HepG2 (cell line): ENCODE data around the gene FBXL4. TPM values are rescaled to one million over a fixed set of nuclear protein-coding genes. Genes with fewer than 3 reads are reported as not detected.

Source experiments
- ATAC-seq: fragments of 200-7000 bp; cut with Tn5 transposase; 3 replicates; pipeline ENCODE4 v1.9.1; 2020; ENCODE audit warnings: mild to moderate bottlenecking, moderate library complexity
- BruUV-seq: library from RNA; stranded (reverse); fragments of 400-500 nt; replicated peaks from 2 replicates; lab custom pipeline; 2021; lab: Mats Ljungman, UMichigan
- CTCF ChIA-PET: fragments of 300-600 bp; formaldehyde crosslinking; extraction: SDS; loops from one replicate; lab custom pipeline; 2021; ENCODE audit warnings: low total read pairs, inconsistent platforms, low intra/inter-chr PET ratio; lab: Yijun Ruan, JAX
- POLR2A ChIA-PET: fragments of 350-600 bp; sonication (Branson Sonifier 250); formaldehyde crosslinking; loops from one replicate; lab custom pipeline; 2020; ENCODE audit warnings: antibody characterized with exemption, inconsistent platforms; lab: Yijun Ruan, JAX
- DNase-seq: peaks from one replicate; pipeline ENCODE4 v3.0.0-alpha.2; 2015; ENCODE audit warnings: low spot score
- FAIRE-seq: peaks from 3 replicates; lab custom pipeline; 2011; peaks lifted over from hg19 to GRCh38; lab: Jason Lieb, UNC
- H2AFZ ChIP-seq: one replicate; pipeline ENCODE4 v1.6.1; 2011; ENCODE audit warnings: low read length, inconsistent platforms
- H3K27ac ChIP-seq: fragments of 300-600 bp; 3 replicates; pipeline ENCODE4 v1.8.0; 2011; ENCODE audit warnings: mixed run types, mild to moderate bottlenecking, mixed read lengths, low read length, inconsistent platforms; ENCODE audit not compliant: insufficient read depth; ENCODE audit errors: extremely low read length
- H3K27me3 ChIP-seq, 2 experiments: fragments of 200-600 bp in 1 of 2; 2 replicates in 1 of 2; 3 replicates in 1 of 2; pipeline versions ENCODE4 v1.6.0 to v1.8.0; 2011; ENCODE audit warnings: low read length in 2 of 2, mild to moderate bottlenecking in 2 of 2, moderate library complexity in 2 of 2, inconsistent platforms in 1 of 2; ENCODE audit not compliant: insufficient read depth in 2 of 2, control insufficient read depth in 1 of 2
- H3K36me3 ChIP-seq, 2 experiments: fragments of 200-600 bp in 1 of 2; replicated peaks in 1 of 2; 2 replicates in 1 of 2; 3 replicates in 1 of 2; pipeline versions ENCODE4 v1.5.1 to v1.8.0; 2011; ENCODE audit warnings: low read length in 2 of 2, inconsistent platforms in 1 of 2; ENCODE audit not compliant: insufficient read depth in 2 of 2, control insufficient read depth in 1 of 2
- H3K4me1 ChIP-seq: 2 replicates; pipeline ENCODE4 v1.5.1; 2012; ENCODE audit warnings: low read length, inconsistent platforms; ENCODE audit not compliant: insufficient read depth
- H3K4me2 ChIP-seq: 2 replicates; pipeline ENCODE4 v1.6.0; 2011; ENCODE audit warnings: low read depth, low read length, inconsistent platforms
- H3K4me3 ChIP-seq, 3 experiments: fragments of 200-600 bp in 1 of 3; sonication (generic), shearing (Covaris generic) in 1 of 3; replicated peaks in 1 of 3; 2 replicates each; pipeline ENCODE4 v1.5.1; 2011 to 2016; ENCODE audit warnings: low read length in 3 of 3, inconsistent platforms in 2 of 3, low read depth in 2 of 3, mild to moderate bottlenecking in 2 of 3, control low read depth in 1 of 3, mixed read lengths in 1 of 3; ENCODE audit not compliant: insufficient read depth in 1 of 3
- H3K79me2 ChIP-seq: one replicate; pipeline ENCODE4 v1.6.1; 2011; ENCODE audit warnings: low read length, inconsistent platforms; ENCODE audit not compliant: insufficient read depth
- H3K9ac ChIP-seq: 2 replicates; pipeline ENCODE4 v1.6.0; 2011; ENCODE audit warnings: mild to moderate bottlenecking, low read depth, low read length, inconsistent platforms; ENCODE audit not compliant: insufficient read depth
- H3K9me3 ChIP-seq: 2 replicates; pipeline ENCODE4 v1.5.1; 2012; ENCODE audit warnings: mild to moderate bottlenecking, low read length
- H4K20me1 ChIP-seq: 2 replicates; pipeline ENCODE4 v1.6.0; 2011; ENCODE audit warnings: inconsistent platforms, mild to moderate bottlenecking, low read length, moderate library complexity; ENCODE audit not compliant: insufficient read depth
- KMT2B ChIP-seq: IDR thresholded peaks from 2 replicates; pipeline ENCODE4 v1.6.1; 2016; ENCODE audit warnings: missing genetic modification reagents, missing compliant biosample characterization
- MAFF ChIP-seq: IDR thresholded peaks from 2 replicates; pipeline ENCODE4 v1.6.1; 2011; ENCODE audit warnings: low read depth, low read length, improper control_type of control experiment
- ZBTB3 ChIP-seq: sonication (generic); formaldehyde crosslinking; IDR thresholded peaks from 2 replicates; pipeline ENCODE4 v1.4.0; 2020; ENCODE audit warnings: low read depth, mild to moderate bottlenecking, moderate library complexity, missing genetic modification reagents, borderline replicate concordance
- ZNF224 ChIP-seq: sonication (generic); formaldehyde crosslinking; IDR thresholded peaks from 2 replicates; pipeline ENCODE4 v1.5.0; 2020; ENCODE audit warnings: mild to moderate bottlenecking, missing genetic modification reagents
- ZNF331 ChIP-seq: sonication (generic); formaldehyde crosslinking; IDR thresholded peaks from 2 replicates; pipeline ENCODE4 v1.4.0; 2020; ENCODE audit warnings: missing genetic modification reagents
- ZNF333 ChIP-seq: sonication (generic); formaldehyde crosslinking; IDR thresholded peaks from 2 replicates; pipeline ENCODE4 v1.4.0; 2020; ENCODE audit warnings: mild to moderate bottlenecking, missing genetic modification reagents, borderline replicate concordance
- in situ Hi-C: cut with HindIII; loops from 2 replicates; pipeline ENCODE4 v1.10.0; 2017; ENCODE audit warnings: low pct_unique_long_range_greater_than_20kb; ENCODE audit not compliant: extremely low pct_ligation_motif_present
- intact Hi-C: fragments of 100-400 bp; cut with micrococcal nuclease; formaldehyde crosslinking; loops from one replicate; pipeline ENCODE4 v1.10.0; 2022; ENCODE audit not compliant: unreplicated experiment
- polyA plus RNA-seq, 8 experiments: library from polyadenylated mRNA; depleted of rRNA in 3 of 8; stranded (reverse) in 7 of 8; unstranded in 1 of 8; fragments of >200 nt; fragmentation: Illumina TruSeq in 4 of 8; extraction: Trizol in 4 of 8; gene quantifications; 2 replicates each; pipeline versions ENCODE4 v1.2.1 to v1.2.3, GENCODE V29; 2011 to 2016; ENCODE audit warnings: low read depth in 4 of 8, missing spikeins in 1 of 8, mixed read lengths in 1 of 8; ENCODE audit not compliant: insufficient read depth in 1 of 8
- total RNA-seq, 5 experiments: library from RNA; depleted of rRNA; stranded (reverse); fragments of >200 nt; fragmentation: Illumina TruSeq; extraction: Trizol; gene quantifications; 2 replicates each; pipeline ENCODE4 v1.2.3, GENCODE V29; 2016; ENCODE audit warnings: low read depth in 1 of 5
- TF ChIP-seq, protein P1 (sequence below): sonication (generic); formaldehyde crosslinking; IDR thresholded peaks from 2 replicates; pipeline ENCODE4 v1.9.0; 2021; ENCODE audit warnings: missing genetic modification reagents, mild to moderate bottlenecking, borderline replicate concordance
- TF ChIP-seq, protein P2 (sequence below): sonication (generic); formaldehyde crosslinking; IDR thresholded peaks from 2 replicates; pipeline ENCODE4 v1.9.0; 2021; ENCODE audit warnings: mild to moderate bottlenecking, missing genetic modification reagents

Gene FBXL4
- total and polyA plus RNA-seq, 2 of the 13 experiments (the other 11 are each of a cell fraction or from before 2014, with no cell fraction given): 13.2 to 17.6 TPM

DNA sequence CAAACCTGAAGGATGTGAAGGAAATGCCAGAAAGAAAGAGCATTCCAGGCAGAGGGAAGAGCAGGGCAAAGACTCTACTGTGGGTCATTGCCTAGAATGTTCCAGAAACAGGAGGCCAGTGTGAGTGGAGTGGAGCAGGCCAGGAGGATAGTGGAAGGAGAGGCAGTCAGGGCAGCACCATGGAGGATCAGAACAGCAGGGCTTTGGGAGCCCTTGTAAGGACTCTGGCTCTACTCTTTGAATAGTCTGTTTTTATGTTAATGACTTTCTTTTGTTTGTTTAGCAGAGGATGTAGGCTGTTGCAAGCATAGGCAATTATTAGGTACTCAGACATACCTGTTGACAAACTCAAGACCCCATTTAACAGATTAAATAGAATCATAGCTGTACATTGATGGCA, 23.6 kb upstream of the FBXL4 start:
- DNase-seq (no peak), FAIRE-seq (no peak), ATAC-seq (no peak)
- POLR2A ChIA-PET: no interaction called here
- no peaks in the 10 kb centered on the region for H3K36me3 ChIP-seq
- in situ Hi-C loops: no loop called here
- no peak overlapping the region for H2AFZ ChIP-seq
- no peak overlapping the region for H3K9ac ChIP-seq
- no peaks in the 10 kb centered on the region for H4K20me1 ChIP-seq
- no peaks in the 10 kb centered on the region for H3K27me3 ChIP-seq
- H3K9me3 ChIP-seq: no peaks in the 10 kb centered on the region
- H3K4me2 ChIP-seq: no peak overlapping the region
- intact Hi-C loops: no loop called here
- BruUV-seq: no TSS peak
- H3K4me3 ChIP-seq: no peak overlapping the region
- H3K27ac ChIP-seq: no peak overlapping the region
- TF ChIP-seq, protein P1, sequence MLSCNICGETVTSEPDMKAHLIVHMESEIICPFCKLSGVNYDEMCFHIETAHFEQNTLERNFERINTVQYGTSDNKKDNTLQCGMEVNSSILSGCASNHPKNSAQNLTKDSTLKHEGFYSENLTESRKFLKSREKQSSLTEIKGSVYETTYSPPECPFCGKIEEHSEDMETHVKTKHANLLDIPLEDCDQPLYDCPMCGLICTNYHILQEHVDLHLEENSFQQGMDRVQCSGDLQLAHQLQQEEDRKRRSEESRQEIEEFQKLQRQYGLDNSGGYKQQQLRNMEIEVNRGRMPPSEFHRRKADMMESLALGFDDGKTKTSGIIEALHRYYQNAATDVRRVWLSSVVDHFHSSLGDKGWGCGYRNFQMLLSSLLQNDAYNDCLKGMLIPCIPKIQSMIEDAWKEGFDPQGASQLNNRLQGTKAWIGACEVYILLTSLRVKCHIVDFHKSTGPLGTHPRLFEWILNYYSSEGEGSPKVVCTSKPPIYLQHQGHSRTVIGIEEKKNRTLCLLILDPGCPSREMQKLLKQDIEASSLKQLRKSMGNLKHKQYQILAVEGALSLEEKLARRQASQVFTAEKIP (CRISPR knock-in tag): no peak
- TF ChIP-seq, protein P2, sequence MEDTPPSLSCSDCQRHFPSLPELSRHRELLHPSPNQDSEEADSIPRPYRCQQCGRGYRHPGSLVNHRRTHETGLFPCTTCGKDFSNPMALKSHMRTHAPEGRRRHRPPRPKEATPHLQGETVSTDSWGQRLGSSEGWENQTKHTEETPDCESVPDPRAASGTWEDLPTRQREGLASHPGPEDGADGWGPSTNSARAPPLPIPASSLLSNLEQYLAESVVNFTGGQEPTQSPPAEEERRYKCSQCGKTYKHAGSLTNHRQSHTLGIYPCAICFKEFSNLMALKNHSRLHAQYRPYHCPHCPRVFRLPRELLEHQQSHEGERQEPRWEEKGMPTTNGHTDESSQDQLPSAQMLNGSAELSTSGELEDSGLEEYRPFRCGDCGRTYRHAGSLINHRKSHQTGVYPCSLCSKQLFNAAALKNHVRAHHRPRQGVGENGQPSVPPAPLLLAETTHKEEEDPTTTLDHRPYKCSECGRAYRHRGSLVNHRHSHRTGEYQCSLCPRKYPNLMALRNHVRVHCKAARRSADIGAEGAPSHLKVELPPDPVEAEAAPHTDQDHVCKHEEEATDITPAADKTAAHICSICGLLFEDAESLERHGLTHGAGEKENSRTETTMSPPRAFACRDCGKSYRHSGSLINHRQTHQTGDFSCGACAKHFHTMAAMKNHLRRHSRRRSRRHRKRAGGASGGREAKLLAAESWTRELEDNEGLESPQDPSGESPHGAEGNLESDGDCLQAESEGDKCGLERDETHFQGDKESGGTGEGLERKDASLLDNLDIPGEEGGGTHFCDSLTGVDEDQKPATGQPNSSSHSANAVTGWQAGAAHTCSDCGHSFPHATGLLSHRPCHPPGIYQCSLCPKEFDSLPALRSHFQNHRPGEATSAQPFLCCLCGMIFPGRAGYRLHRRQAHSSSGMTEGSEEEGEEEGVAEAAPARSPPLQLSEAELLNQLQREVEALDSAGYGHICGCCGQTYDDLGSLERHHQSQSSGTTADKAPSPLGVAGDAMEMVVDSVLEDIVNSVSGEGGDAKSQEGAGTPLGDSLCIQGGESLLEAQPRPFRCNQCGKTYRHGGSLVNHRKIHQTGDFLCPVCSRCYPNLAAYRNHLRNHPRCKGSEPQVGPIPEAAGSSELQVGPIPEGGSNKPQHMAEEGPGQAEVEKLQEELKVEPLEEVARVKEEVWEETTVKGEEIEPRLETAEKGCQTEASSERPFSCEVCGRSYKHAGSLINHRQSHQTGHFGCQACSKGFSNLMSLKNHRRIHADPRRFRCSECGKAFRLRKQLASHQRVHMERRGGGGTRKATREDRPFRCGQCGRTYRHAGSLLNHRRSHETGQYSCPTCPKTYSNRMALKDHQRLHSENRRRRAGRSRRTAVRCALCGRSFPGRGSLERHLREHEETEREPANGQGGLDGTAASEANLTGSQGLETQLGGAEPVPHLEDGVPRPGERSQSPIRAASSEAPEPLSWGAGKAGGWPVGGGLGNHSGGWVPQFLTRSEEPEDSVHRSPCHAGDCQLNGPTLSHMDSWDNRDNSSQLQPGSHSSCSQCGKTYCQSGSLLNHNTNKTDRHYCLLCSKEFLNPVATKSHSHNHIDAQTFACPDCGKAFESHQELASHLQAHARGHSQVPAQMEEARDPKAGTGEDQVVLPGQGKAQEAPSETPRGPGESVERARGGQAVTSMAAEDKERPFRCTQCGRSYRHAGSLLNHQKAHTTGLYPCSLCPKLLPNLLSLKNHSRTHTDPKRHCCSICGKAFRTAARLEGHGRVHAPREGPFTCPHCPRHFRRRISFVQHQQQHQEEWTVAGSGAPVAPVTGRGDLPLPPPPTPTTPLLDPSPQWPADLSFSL (CRISPR knock-in tag): no peak
- TF ChIP-seq ZNF331 (no peak), KMT2B (no peak), ZNF333 (CRISPR knock-in tag) (no peak), MAFF (no peak), ZBTB3 (CRISPR knock-in tag) (no peak), ZNF224 (CRISPR knock-in tag) (no peak)
- no peaks in the 10 kb centered on the region for H3K79me2 ChIP-seq
- no peaks in the 10 kb centered on the region for H3K4me1 ChIP-seq
- CTCF ChIA-PET: no interaction called here
